ENCODE measurements around the gene CCR5AS.

DNA sequence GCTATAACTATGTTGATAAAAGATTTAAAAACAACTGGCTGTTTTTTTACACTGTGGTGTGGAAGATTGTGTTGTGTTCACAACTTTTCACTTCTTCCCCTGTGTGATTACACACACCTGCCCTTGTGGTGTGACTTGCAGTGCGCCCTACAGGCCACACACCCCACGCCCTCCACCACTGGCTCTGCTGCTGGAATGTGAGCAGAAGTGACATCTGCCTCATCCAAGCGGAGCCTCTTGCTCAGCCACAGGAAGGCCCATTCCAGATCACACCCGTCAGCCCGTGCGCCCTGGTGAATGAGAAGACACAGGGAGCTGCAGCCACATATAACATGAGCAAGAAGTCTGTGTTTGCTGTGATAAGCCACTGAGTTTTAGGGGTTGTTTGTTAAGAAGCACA is 46.0 kb downstream of the CCR5AS start:
- TF ChIP-seq POLR2A (IDR thresholded peaks at IDR 0.05; ENCODE audit: low read length) (no peak), GATA1 (IDR thresholded peaks at IDR 0.05; ENCODE audit: low read depth, low read length) (no peak)

Measured in erythroblast (primary cell).